Measurements from ENCODE around the gene PROSER2. TPM values are rescaled to one million over a fixed set of nuclear protein-coding genes. Genes with fewer than 3 reads are reported as not detected.
"Not testable (repeated sequence)": the region's sequence is repeated elsewhere in the genome, so short reads cannot be mapped to it uniquely, and the experiment has no call there.

PROSER2 gene
- total and polyA plus RNA-seq, 4 donors = 6.5 to 24.9 (median 9.9) TPM

DNA sequence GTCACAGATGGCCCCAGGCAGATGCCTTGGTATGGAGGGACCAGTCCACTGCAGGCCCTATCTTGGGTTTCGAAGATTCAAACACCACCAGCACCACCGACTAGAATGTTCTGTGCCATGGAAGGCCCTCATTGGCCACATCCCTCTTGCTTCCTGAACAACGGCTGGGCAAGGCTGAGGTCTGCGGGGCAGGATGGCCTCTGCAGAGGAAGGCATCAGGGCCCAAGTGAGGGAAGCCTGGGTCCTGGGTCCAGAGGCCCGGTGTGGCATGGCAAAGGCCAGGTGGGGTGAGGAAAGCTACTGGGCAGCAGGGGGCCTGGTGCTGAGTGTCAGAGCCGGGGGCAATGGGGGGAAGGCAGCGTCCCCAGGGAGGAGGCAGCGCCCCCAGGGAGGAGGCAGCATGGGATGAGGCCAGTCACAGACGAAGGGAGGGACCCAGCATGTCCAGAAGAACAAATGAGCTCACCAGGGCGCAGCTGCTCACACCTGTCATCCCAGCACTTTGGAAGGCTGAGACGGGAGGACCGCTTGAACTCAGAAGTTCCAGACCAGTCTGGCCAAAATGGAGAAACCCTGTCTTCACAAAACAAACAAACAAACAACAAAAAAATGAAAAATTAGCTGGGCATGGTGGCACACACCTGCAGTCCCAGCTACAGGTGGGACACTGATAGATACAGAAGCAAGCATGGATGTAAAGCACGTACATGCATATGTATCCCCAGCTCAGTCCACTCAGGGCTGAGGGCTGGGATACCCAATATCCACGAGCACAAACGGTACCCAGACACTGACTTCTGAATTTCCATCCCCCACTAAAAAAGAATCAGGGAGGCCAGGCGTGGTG is 64.4 kb downstream of the PROSER2 start:
- no peaks in the 10 kb centered on the region for H3K27me3 ChIP-seq (ENCODE audit: control insufficient read depth in 4 of 4, insufficient read depth in 4 of 4, low read length in 3 of 4)
- no peak overlapping the region for H3K9ac ChIP-seq (ENCODE audit: low read depth in 1 of 2, low read length in 2 of 2)
- H3K27ac ChIP-seq (ENCODE audit: low read depth in 1 of 2, low read length in 2 of 2) = no peak overlapping the region
- H3K36me3 ChIP-seq (ENCODE audit: control insufficient read depth in 4 of 4, insufficient read depth in 3 of 4, low read depth in 1 of 4, low read length in 3 of 4) = no peaks in the 10 kb centered on the region
- no peaks in the 10 kb centered on the region for H3K9me3 ChIP-seq (ENCODE audit: control insufficient read depth in 4 of 4, low read length in 3 of 4)
- TF ChIP-seq TAF1 (conservative IDR thresholded peaks at IDR 0.05) (no peak), ATF3 (IDR thresholded peaks at IDR 0.05) (no peak), FOXA1 (IDR thresholded peaks at IDR 0.05) (no peak), JUND (IDR thresholded peaks at IDR 0.05) (no peak)
- DNase-seq (ENCODE audit: low spot score) = no peak
- WGBS = 96% methylated on average over 16 of the region's 16 CpGs
- H3K4me1 ChIP-seq (ENCODE audit: control insufficient read depth in 4 of 4, insufficient read depth in 4 of 4, low read length in 3 of 4) = no peaks in the 10 kb centered on the region
- H3K4me3 ChIP-seq (ENCODE audit: low read depth in 1 of 3, low read length in 3 of 3) = no peak overlapping the region

DNA sequence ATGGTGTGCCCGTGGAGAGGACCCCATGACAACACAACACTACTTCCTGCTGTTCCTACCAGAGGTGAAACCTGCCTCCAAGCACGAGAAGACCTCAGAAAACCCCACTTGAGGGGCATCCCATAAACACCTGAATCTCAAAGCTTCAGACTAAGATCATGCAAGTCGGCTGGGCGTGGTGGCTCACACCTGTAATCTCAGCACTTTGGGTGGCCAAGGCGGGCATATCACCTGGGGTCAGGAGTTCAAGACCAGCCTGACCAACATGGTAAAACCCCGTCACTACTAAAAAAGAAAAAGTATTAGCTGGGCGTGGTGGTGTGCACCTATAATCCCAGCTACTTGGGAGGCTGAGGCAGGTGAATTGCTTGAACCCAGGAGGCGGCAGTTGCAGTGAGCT is 66.1 kb downstream of the PROSER2 start:
- WGBS = 84% methylated on average over 8 of the region's 8 CpGs

GRCh38 chr10:11891776-11892486 is 68.8 kb downstream of the PROSER2 start:
- no peak overlapping the region for H3K27ac ChIP-seq (ENCODE audit: low read depth in 1 of 2, low read length in 2 of 2)
- H3K27me3 ChIP-seq (ENCODE audit: control insufficient read depth in 4 of 4, insufficient read depth in 4 of 4, low read length in 3 of 4) = no peaks in the 10 kb centered on the region
- no peaks in the 10 kb centered on the region for H3K4me1 ChIP-seq (ENCODE audit: control insufficient read depth in 4 of 4, insufficient read depth in 4 of 4, low read length in 3 of 4)
- no peak for DNase-seq (ENCODE audit: low spot score)
- 97% methylated on average over 22 of the region's 22 CpGs for WGBS
- H3K9me3 ChIP-seq (ENCODE audit: control insufficient read depth in 4 of 4, low read length in 3 of 4) = no peaks in the 10 kb centered on the region
- H3K4me3 ChIP-seq (ENCODE audit: low read depth in 1 of 3, low read length in 3 of 3) = no peak overlapping the region
- TF ChIP-seq MAX (IDR thresholded peaks at IDR 0.05) = no peak
- TF ChIP-seq YY1 (IDR thresholded peaks at IDR 0.05) = no peak
- no peak for TF ChIP-seq EGR1 (IDR thresholded peaks at IDR 0.05; ENCODE audit: low read depth in 2 of 2)
- TF ChIP-seq GABPA (IDR thresholded peaks at IDR 0.05 in 1 of 2, conservative IDR thresholded peaks at IDR 0.05 in 1 of 2) = no peak
- TF ChIP-seq ZBTB33 (IDR thresholded peaks at IDR 0.05) = no peak
- TF ChIP-seq NR2F2 (IDR thresholded peaks at IDR 0.05) = no peak
- no peak for TF ChIP-seq SP1 (IDR thresholded peaks at IDR 0.05)
- no peak for TF ChIP-seq TAF1 (conservative IDR thresholded peaks at IDR 0.05)
- TF ChIP-seq HNF4G (IDR thresholded peaks at IDR 0.05) = no peak
- no peak for TF ChIP-seq FOXA2 (IDR thresholded peaks at IDR 0.05)
- no peak overlapping the region for H3K9ac ChIP-seq (ENCODE audit: low read depth in 1 of 2, low read length in 2 of 2)
- no peaks in the 10 kb centered on the region for H3K36me3 ChIP-seq (ENCODE audit: control insufficient read depth in 4 of 4, insufficient read depth in 3 of 4, low read depth in 1 of 4, low read length in 3 of 4)

More for the DNA sequence above, 66.1 kb downstream of the PROSER2 start:
- not testable (repeated sequence) for H3K36me3 ChIP-seq (ENCODE audit: control insufficient read depth in 4 of 4, insufficient read depth in 3 of 4, low read depth in 1 of 4, low read length in 3 of 4); H3K4me1 ChIP-seq (ENCODE audit: control insufficient read depth in 4 of 4, insufficient read depth in 4 of 4, low read length in 3 of 4); H3K9me3 ChIP-seq (ENCODE audit: control insufficient read depth in 4 of 4, low read length in 3 of 4); H3K4me3 ChIP-seq (ENCODE audit: low read depth in 1 of 3, low read length in 3 of 3); H3K27me3 ChIP-seq (ENCODE audit: control insufficient read depth in 4 of 4, insufficient read depth in 4 of 4, low read length in 3 of 4); DNase-seq (ENCODE audit: low spot score); H3K27ac ChIP-seq (ENCODE audit: low read depth in 1 of 2, low read length in 2 of 2); H3K9ac ChIP-seq (ENCODE audit: low read depth in 1 of 2, low read length in 2 of 2)

Data from liver (tissue), 9 donors.